GM06990 (cell line): ENCODE measurements around the gene IFT80.

Experiments
- DNase-seq: peaks from one replicate; pipeline ENCODE4 v3.0.0-alpha.2; 2011; ENCODE audit not compliant: insufficient read length; ENCODE audit errors: extremely low read depth
- H3K27me3 ChIP-seq: replicated peaks from 2 replicates; pipeline ENCODE4 v1.6.0; 2011; ENCODE audit warnings: low read length; ENCODE audit not compliant: control insufficient read depth, insufficient read depth
- H3K36me3 ChIP-seq: 2 replicates; pipeline ENCODE4 v1.5.1; 2011; ENCODE audit warnings: low read length; ENCODE audit not compliant: control insufficient read depth, insufficient read depth
- H3K4me3 ChIP-seq: replicated peaks from 2 replicates; pipeline ENCODE4 v1.5.1; 2011; ENCODE audit warnings: low read depth, mild to moderate bottlenecking, control low read depth, low read length
- TF ChIP-seq, protein P1 (sequence below): IDR thresholded peaks from 2 replicates; pipeline ENCODE4 v1.5.1; 2011; ENCODE audit warnings: low read length, control low read depth, mild to moderate bottlenecking, inconsistent platforms; ENCODE audit not compliant: insufficient read depth, poor library complexity, severe bottlenecking

Gene IFT80

DNA sequence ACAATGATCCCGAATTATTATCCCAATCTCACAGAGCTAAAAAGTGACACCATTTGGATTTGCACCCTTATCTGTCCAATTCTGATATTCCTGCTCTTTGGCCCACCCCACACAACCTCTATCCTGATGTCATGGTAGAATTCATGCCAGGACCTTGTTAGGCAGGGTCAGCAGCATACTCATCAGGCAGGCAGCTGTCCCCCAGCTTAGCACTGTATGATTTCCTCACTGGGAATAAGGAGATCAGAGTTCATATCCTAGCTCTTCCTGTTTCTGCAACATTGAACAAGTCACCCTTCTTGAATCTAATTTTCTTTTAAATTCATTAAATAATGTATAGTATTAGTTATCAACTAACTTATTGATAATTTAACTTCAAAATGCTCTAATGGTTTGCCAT is 185.8 kb downstream of the IFT80 start:
- no peak for DNase-seq
- H3K4me3 ChIP-seq: no peak overlapping the region
- TF ChIP-seq, protein P1, sequence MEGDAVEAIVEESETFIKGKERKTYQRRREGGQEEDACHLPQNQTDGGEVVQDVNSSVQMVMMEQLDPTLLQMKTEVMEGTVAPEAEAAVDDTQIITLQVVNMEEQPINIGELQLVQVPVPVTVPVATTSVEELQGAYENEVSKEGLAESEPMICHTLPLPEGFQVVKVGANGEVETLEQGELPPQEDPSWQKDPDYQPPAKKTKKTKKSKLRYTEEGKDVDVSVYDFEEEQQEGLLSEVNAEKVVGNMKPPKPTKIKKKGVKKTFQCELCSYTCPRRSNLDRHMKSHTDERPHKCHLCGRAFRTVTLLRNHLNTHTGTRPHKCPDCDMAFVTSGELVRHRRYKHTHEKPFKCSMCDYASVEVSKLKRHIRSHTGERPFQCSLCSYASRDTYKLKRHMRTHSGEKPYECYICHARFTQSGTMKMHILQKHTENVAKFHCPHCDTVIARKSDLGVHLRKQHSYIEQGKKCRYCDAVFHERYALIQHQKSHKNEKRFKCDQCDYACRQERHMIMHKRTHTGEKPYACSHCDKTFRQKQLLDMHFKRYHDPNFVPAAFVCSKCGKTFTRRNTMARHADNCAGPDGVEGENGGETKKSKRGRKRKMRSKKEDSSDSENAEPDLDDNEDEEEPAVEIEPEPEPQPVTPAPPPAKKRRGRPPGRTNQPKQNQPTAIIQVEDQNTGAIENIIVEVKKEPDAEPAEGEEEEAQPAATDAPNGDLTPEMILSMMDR: no peak

DNA sequence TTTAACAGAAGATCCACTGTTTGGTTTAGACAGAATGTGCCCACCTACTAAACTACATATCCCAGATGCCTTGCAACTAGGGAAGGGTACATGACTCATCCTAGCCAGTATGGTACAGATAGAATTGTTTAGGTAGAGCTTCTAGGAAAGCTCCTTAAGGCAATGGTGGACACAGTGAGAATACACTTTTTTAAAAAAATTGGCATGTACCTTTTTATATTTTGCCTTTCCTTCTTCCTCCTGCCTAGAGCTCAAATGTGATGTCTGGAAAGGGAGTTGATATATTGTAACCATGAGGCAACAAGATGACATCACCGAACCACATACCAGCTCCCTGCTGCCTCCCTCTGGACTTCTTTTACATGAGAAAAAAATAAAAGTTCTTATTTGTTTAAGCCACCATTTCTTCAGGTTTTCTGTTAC is 188.2 kb downstream of the IFT80 start:
- Histone ChIP-seq H3K4me3 (no peak overlapping the region), H3K36me3 (no peaks in the 10 kb centered on the region), H3K27me3 (no peaks in the 10 kb centered on the region)
- DNase-seq: no peak
- TF ChIP-seq, protein P1: peak; percentile 5

More for the DNA sequence above, 185.8 kb downstream of the IFT80 start:
- Histone ChIP-seq H3K27me3 (no peaks in the 10 kb centered on the region), H3K36me3 (no peaks in the 10 kb centered on the region)

DNA sequence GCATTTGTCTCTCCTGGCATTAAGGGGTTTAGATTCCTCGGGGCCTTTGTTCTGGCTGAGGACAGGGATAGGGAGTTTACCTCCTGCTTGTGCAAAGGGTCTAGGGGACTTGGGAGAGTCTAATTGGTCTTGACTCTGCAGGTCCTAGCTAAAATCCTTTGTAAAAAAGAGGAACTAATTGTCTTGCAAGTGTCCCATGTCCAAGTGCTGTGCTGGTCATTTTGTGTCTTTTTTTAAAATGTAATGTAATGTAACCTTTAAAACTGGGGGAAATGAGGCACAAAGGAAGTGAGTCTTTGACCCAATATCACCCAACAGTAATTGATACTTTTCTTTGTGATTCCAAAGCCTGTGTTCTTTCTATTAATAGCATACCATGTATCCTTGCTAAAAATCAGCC is 188.7 kb downstream of the IFT80 start:
- Histone ChIP-seq H3K4me3 (no peak overlapping the region), H3K36me3 (no peaks in the 10 kb centered on the region), H3K27me3 (no peaks in the 10 kb centered on the region)
- DNase-seq: no peak
- TF ChIP-seq, protein P1: no peak
